Panc1 (cell line): ENCODE results near the gene GLIS1. TPM values are rescaled to one million over a fixed set of nuclear protein-coding genes. Genes with fewer than 3 reads are reported as not detected.

Experiments
- ATAC-seq: fragments of 200-7000 bp; cut with Tn5 transposase; 2 replicates; pipeline ENCODE4 v1.9.1; 2020; ENCODE audit warnings: mild to moderate bottlenecking, moderate library complexity
- Bru-seq: library from RNA; stranded (reverse); fragments of 400-500 nt; gene quantifications from one replicate; lab custom pipeline; 2021; lab: Mats Ljungman, UMichigan
- BruChase-seq, 2 experiments: library from RNA; stranded (reverse); fragments of 400-500 nt; gene quantifications; one replicate each; lab custom pipeline; 2021; lab: Mats Ljungman, UMichigan
- BruUV-seq: library from RNA; stranded (reverse); fragments of 400-500 nt; replicated peaks from 2 replicates; lab custom pipeline; 2021; lab: Mats Ljungman, UMichigan
- CTCF ChIA-PET: fragments of 300-600 bp; sonication (Branson Sonifier 250); formaldehyde crosslinking; loops from one replicate; lab custom pipeline; 2022; ENCODE audit warnings: antibody characterized with exemption; lab: Charles Lee
- POLR2A ChIA-PET: fragments of 300-600 bp; sonication (Branson Sonifier 250); formaldehyde crosslinking; loops from one replicate; lab custom pipeline; 2022; ENCODE audit warnings: antibody characterized with exemption; lab: Charles Lee
- DNase-seq: peaks from one replicate; pipeline ENCODE4 v3.0.0-alpha.2; 2010; ENCODE audit warnings: low read depth, low spot score
- H3K27ac ChIP-seq: 2 replicates; pipeline ENCODE4 v1.5.1; 2011; ENCODE audit warnings: mild to moderate bottlenecking, low read length, inconsistent platforms
- H3K27me3 ChIP-seq: fragments of 200-500 bp; sonication (Bioruptor generic); 2 replicates; pipeline ENCODE4 v1.6.0; 2014; ENCODE audit warnings: low read length, inconsistent platforms; ENCODE audit not compliant: control insufficient read depth, insufficient read depth
- H3K36me3 ChIP-seq: fragments of 200-500 bp; sonication (Bioruptor generic); 2 replicates; pipeline ENCODE4 v1.5.1; 2014; ENCODE audit warnings: inconsistent platforms, mild to moderate bottlenecking, low read length, moderate library complexity; ENCODE audit not compliant: control insufficient read depth, insufficient read depth
- H3K4me1 ChIP-seq: 2 replicates; pipeline ENCODE4 v1.5.1; 2011; ENCODE audit warnings: inconsistent platforms, mild to moderate bottlenecking, low read length, moderate library complexity; ENCODE audit not compliant: control insufficient read depth, insufficient read depth
- H3K4me3 ChIP-seq, 2 experiments: 2 replicates each; pipeline ENCODE4 v1.5.1; 2011 to 2012; ENCODE audit warnings: low read depth in 2 of 2, low read length in 2 of 2, mild to moderate bottlenecking in 2 of 2, inconsistent platforms in 1 of 2, moderate library complexity in 1 of 2
- H3K9me3 ChIP-seq: fragments of 200-500 bp; sonication (Bioruptor generic); 2 replicates; pipeline ENCODE4 v1.5.1; 2014; ENCODE audit warnings: low read depth, mild to moderate bottlenecking, inconsistent platforms, low read length, moderate library complexity; ENCODE audit not compliant: control insufficient read depth, insufficient read depth
- CTCF ChIP-seq: fragments of 450-650 bp; IDR thresholded peaks from 2 replicates; pipeline ENCODE4 v1.5.1; 2017; ENCODE audit warnings: mild to moderate bottlenecking
- POLR2AphosphoS5 ChIP-seq: IDR thresholded peaks from 2 replicates; pipeline ENCODE4 v1.6.1; 2012; ENCODE audit warnings: mild to moderate bottlenecking, low read depth, low read length, moderate library complexity
- REST ChIP-seq, 2 experiments: IDR thresholded peaks; 2 replicates each; pipeline ENCODE4 v1.6.1; 2011 to 2012; ENCODE audit warnings: low read depth in 2 of 2, control low read depth in 1 of 2, low read length in 1 of 2, mild to moderate bottlenecking in 1 of 2, moderate library complexity in 1 of 2; ENCODE audit not compliant: insufficient read depth in 1 of 2
- SIN3A ChIP-seq: IDR thresholded peaks from 2 replicates; pipeline ENCODE4 v1.6.1; 2012; ENCODE audit warnings: low read depth, mild to moderate bottlenecking, low read length, moderate library complexity, borderline replicate concordance; ENCODE audit not compliant: insufficient read depth
- TCF7L2 ChIP-seq: IDR thresholded peaks from 2 replicates; pipeline ENCODE4 v1.6.1; 2011; ENCODE audit warnings: mild to moderate bottlenecking, low read depth, low read length, inconsistent platforms
- in situ Hi-C: cut with HindIII; loops from 2 replicates; pipeline ENCODE4 v1.10.0; 2016; ENCODE audit warnings: low sequenced_read_pairs, low pct_unique_long_range_greater_than_20kb
- intact Hi-C: fragments of 100-400 bp; cut with micrococcal nuclease; formaldehyde crosslinking; loops from one replicate; pipeline ENCODE4 v1.10.0; 2022; ENCODE audit not compliant: unreplicated experiment
- long read RNA-seq: library from polyadenylated mRNA; unstranded; transcript quantifications from one replicate; pipeline ENCODE4 v2.0.0, GENCODE V29; 2021; ENCODE audit not compliant: unreplicated experiment
- polyA plus RNA-seq: library from polyadenylated mRNA; unstranded; fragments of >200 nt; gene quantifications from one replicate; pipeline ENCODE4 v1.2.1, GENCODE V29; 2012; ENCODE audit warnings: missing spikeins; ENCODE audit not compliant: insufficient read length
- total RNA-seq: library from RNA; stranded (reverse); gene quantifications from one replicate; pipeline ENCODE4 v1.2.1, GENCODE V29; 2021; ENCODE audit not compliant: unreplicated experiment

The GLIS1 gene
- 0.28 TPM for total RNA-seq
- 1.2 TPM for polyA plus RNA-seq
- percentile 27 among the genes with signal in this experiment for Bru-seq, nascent RNA
- BruChase-seq, experiment 1, labeled RNA remaining after a 2-hour chase, result percentile 32 among the genes with signal in this experiment
- percentile 32 among the genes with signal in this experiment for BruChase-seq, experiment 2, labeled RNA remaining after a 6-hour chase
- long read RNA-seq, result 0 reads

- in situ Hi-C loops (no loop called here), intact Hi-C loops (no loop called here)
- Histone ChIP-seq H3K4me3 (peak within 1 kb of the TSS; percentile 49 to 62), H3K4me1 (peaks cover 4% of the 10 kb centered on the region; the same call in 1 of the 2 replicates), H3K27me3 (peaks cover 14% of the 10 kb centered on the region), H3K27ac (no peak within 1 kb of the TSS), H3K9me3 (no peaks in the 10 kb centered on the region), H3K36me3 (no peaks in the 10 kb centered on the region)
- ChIA-PET POLR2A (no interaction called here), CTCF (no interaction called here)
- DNase-seq (no peak), ATAC-seq (peak; percentile 98)
- TF ChIP-seq REST (IDR thresholded peaks at IDR 0.05; ENCODE audit: insufficient read depth in 1 of 2, low read depth in 2 of 2, low read length in 1 of 2) (no peak), SIN3A (no peak), POLR2AphosphoS5 (no peak), CTCF (no peak), TCF7L2 (no peak)
- BruUV-seq, result no TSS peak
Measured at GRCh38 chr1:53739109-53739681, at the start of gene GLIS1. GLIS1 (minus strand) TSS chr1:53739164; CDS start chr1:53738064, 1,100 bp downstream.

- Histone ChIP-seq H3K27me3 (no peaks in the 10 kb centered on the region), H3K4me1 (no peaks in the 10 kb centered on the region), H3K9me3 (no peaks in the 10 kb centered on the region), H3K36me3 (peaks cover 5% of the 10 kb centered on the region; the same call in 1 of the 2 replicates), H3K27ac (no peak overlapping the region), H3K4me3 (no peak overlapping the region)
- in situ Hi-C loops, result no loop called here
- intact Hi-C loops, result no loop called here
- ChIA-PET CTCF (no interaction called here), POLR2A (no interaction called here)
- DNase-seq (no peak), ATAC-seq (no peak)
- no TSS peak for BruUV-seq
- no peak for TF ChIP-seq CTCF
- TF ChIP-seq POLR2AphosphoS5, result no peak
- no peak for TF ChIP-seq SIN3A
- TF ChIP-seq REST (IDR thresholded peaks at IDR 0.05; ENCODE audit: insufficient read depth in 1 of 2, low read depth in 2 of 2, low read length in 1 of 2), result no peak
- TF ChIP-seq TCF7L2, result no peak
Measured at GRCh38 chr1:53787655-53788054, 48.7 kb upstream of the GLIS1 start.
